Measurements from ENCODE around the gene ZFP57.

ZFP57 gene

GRCh38 chr6:29678114-29678513, 2.8 kb downstream of the ZFP57 start:
- TF ChIP-seq RARB (CRISPR knock-in tag; IDR thresholded peaks at IDR 0.05) (no peak), OSR1 (CRISPR knock-in tag; IDR thresholded peaks at IDR 0.05) (no peak), TCF4 (CRISPR knock-in tag; IDR thresholded peaks at IDR 0.05; ENCODE audit: borderline replicate concordance) (no peak), GLIS3 (CRISPR knock-in tag; IDR thresholded peaks at IDR 0.05) (no peak), SNAI2 (CRISPR knock-in tag; IDR thresholded peaks at IDR 0.05) (no peak), ZFP3 (CRISPR knock-in tag; IDR thresholded peaks at IDR 0.05) (no peak), PPARA (CRISPR knock-in tag; IDR thresholded peaks at IDR 0.05; ENCODE audit: borderline replicate concordance) (no peak), BACH2 (CRISPR knock-in tag; IDR thresholded peaks at IDR 0.05; ENCODE audit: borderline replicate concordance) (no peak)
- ATAC-seq: no peak

DNA sequence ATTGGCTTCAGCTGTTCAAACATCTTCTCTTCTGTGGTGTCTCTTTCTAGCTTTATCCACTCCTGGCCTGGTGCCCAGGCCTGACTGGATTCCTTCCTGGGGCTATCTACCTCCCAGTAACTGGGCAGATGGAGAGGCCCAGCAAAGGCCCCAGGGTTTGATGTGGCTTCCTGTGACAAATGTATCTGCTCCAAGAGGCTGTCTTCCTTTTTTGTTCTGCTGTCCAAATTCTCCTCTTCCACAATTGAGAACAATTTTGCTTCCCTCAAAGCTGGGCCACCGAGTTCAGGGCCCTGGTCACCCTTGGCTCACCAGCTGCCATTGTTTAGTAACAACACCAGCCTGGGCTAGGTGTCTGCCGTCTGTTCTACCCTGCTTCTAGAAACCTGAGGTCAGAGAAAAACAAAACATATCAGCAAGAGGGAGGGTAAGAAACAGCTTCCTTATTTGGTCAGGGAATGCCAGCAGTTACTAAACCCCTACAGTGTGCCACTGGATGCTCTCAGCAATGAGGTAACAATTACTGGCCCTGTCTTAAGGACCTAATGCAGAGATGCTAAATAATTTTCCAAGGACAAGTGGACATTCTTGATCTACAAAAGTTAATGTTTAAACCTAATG, 3.9 kb downstream of the ZFP57 start:
- no peak for ATAC-seq
- TF ChIP-seq ISL1 (CRISPR knock-in tag; IDR thresholded peaks at IDR 0.05): no peak
- TF ChIP-seq ZFP3 (CRISPR knock-in tag; IDR thresholded peaks at IDR 0.05): no peak
- no peak for TF ChIP-seq SNAI2 (CRISPR knock-in tag; IDR thresholded peaks at IDR 0.05)
- TF ChIP-seq OSR1 (CRISPR knock-in tag; IDR thresholded peaks at IDR 0.05): no peak
- no peak for TF ChIP-seq ZFP30 (CRISPR knock-in tag; IDR thresholded peaks at IDR 0.05)
- no peak for TF ChIP-seq ESRRG (CRISPR knock-in tag; IDR thresholded peaks at IDR 0.05)
- TF ChIP-seq, protein P1, sequence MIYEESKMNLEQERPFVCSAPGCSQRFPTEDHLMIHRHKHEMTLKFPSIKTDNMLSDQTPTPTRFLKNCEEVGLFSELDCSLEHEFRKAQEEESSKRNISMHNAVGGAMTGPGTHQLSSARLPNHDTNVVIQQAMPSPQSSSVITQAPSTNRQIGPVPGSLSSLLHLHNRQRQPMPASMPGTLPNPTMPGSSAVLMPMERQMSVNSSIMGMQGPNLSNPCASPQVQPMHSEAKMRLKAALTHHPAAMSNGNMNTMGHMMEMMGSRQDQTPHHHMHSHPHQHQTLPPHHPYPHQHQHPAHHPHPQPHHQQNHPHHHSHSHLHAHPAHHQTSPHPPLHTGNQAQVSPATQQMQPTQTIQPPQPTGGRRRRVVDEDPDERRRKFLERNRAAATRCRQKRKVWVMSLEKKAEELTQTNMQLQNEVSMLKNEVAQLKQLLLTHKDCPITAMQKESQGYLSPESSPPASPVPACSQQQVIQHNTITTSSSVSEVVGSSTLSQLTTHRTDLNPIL (CRISPR knock-in tag; IDR thresholded peaks at IDR 0.05; ENCODE audit: low read depth): no peak

- no peak for ATAC-seq
- TF ChIP-seq, protein P1 (CRISPR knock-in tag; IDR thresholded peaks at IDR 0.05; ENCODE audit: low read depth): no peak
- TF ChIP-seq CSDC2 (CRISPR knock-in tag; IDR thresholded peaks at IDR 0.05) (no peak), OSR1 (CRISPR knock-in tag; IDR thresholded peaks at IDR 0.05) (no peak), ZNF565 (CRISPR knock-in tag; conservative IDR thresholded peaks at IDR 0.05; ENCODE audit: low read depth) (no peak), RARB (CRISPR knock-in tag; IDR thresholded peaks at IDR 0.05) (no peak), PATZ1 (CRISPR knock-in tag; IDR thresholded peaks at IDR 0.05; ENCODE audit: borderline replicate concordance) (no peak), ZNF70 (CRISPR knock-in tag; IDR thresholded peaks at IDR 0.05) (no peak), ZFP30 (CRISPR knock-in tag; IDR thresholded peaks at IDR 0.05) (no peak)
Measured at GRCh38 chr6:29675561-29675960, 5.4 kb downstream of the ZFP57 start.

DNA sequence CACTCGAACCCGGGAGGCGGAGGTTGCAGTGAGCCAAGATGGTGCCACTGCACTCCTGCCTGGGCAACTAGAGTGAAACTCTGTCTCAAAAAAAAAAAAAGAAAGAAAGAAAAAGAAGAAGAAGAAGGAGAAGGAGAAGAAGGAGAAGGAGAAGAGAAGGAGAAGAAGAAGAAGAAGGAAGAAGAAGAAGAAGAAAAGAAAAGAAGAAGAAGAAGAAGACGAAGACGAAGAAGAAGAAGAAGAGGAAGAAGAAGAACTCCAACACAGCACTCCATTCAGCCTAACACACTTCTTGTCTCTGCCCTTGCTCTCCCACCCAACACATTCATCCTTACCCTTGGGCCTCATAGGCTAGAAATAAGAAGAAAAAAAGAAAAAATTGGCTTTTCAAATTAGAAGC, 6.9 kb downstream of the ZFP57 start:
- ATAC-seq: no peak
- TF ChIP-seq PATZ1 (CRISPR knock-in tag; IDR thresholded peaks at IDR 0.05; ENCODE audit: borderline replicate concordance) (no peak), BACH2 (CRISPR knock-in tag; IDR thresholded peaks at IDR 0.05; ENCODE audit: borderline replicate concordance) (no peak), OSR1 (CRISPR knock-in tag; IDR thresholded peaks at IDR 0.05) (no peak), ZC3H10 (CRISPR knock-in tag; IDR thresholded peaks at IDR 0.05) (no peak), ESRRG (CRISPR knock-in tag; IDR thresholded peaks at IDR 0.05) (no peak), PPARA (CRISPR knock-in tag; IDR thresholded peaks at IDR 0.05; ENCODE audit: borderline replicate concordance) (no peak)

GRCh38 chr6:29673161-29673560, 7.8 kb downstream of the ZFP57 start:
- ATAC-seq: no peak
- TF ChIP-seq ZNF70 (CRISPR knock-in tag; IDR thresholded peaks at IDR 0.05): no peak
- TF ChIP-seq PATZ1 (CRISPR knock-in tag; IDR thresholded peaks at IDR 0.05; ENCODE audit: borderline replicate concordance): no peak
- no peak for TF ChIP-seq ZNF8 (CRISPR knock-in tag; IDR thresholded peaks at IDR 0.05)
- no peak for TF ChIP-seq ZFP30 (CRISPR knock-in tag; IDR thresholded peaks at IDR 0.05)
- TF ChIP-seq ZNF565 (CRISPR knock-in tag; conservative IDR thresholded peaks at IDR 0.05; ENCODE audit: low read depth): no peak
- no peak for TF ChIP-seq TOX (CRISPR knock-in tag; IDR thresholded peaks at IDR 0.05; ENCODE audit: borderline replicate concordance)
- TF ChIP-seq CSDC2 (CRISPR knock-in tag; IDR thresholded peaks at IDR 0.05): no peak
- TF ChIP-seq TCF4 (CRISPR knock-in tag; IDR thresholded peaks at IDR 0.05; ENCODE audit: borderline replicate concordance): no peak
- TF ChIP-seq SNAI2 (CRISPR knock-in tag; IDR thresholded peaks at IDR 0.05): no peak
- TF ChIP-seq, protein P1 (CRISPR knock-in tag; IDR thresholded peaks at IDR 0.05; ENCODE audit: low read depth): no peak
- TF ChIP-seq RARB (CRISPR knock-in tag; IDR thresholded peaks at IDR 0.05): no peak
- no peak for TF ChIP-seq BACH2 (CRISPR knock-in tag; IDR thresholded peaks at IDR 0.05; ENCODE audit: borderline replicate concordance)

Measured in SK-N-SH treated with all-trans-retinoic acid at 6 μM for 48 hours (cell line).